Tibial nerve (tissue), 4 donors: ENCODE measurements around the gene MED9.

ENCODE experiments used
- EP300 ChIP-seq, 2 donors: sonication (generic); formaldehyde crosslinking; IDR thresholded peaks; one replicate each; pipeline ENCODE4 v1.6.1; 2017; ENCODE audit warnings: antibody characterized with exemption in 2 of 2, mild to moderate bottlenecking in 1 of 2
- POLR2A ChIP-seq, 2 donors: fragments of 450-650 bp; IDR thresholded peaks; one replicate each; pipeline ENCODE4 v1.6.1; 2017; ENCODE audit warnings: antibody characterized with exemption in 2 of 2, mild to moderate bottlenecking in 2 of 2, moderate library complexity in 2 of 2
- TF ChIP-seq, protein P1 (sequence below), 5 experiments: fragments of 200-600 bp in 3 of 5; fragments of 450-650 bp in 2 of 5; sonication (generic) in 3 of 5; IDR thresholded peaks; one replicate each; pipeline ENCODE4 v1.5.1; 2016 to 2019; ENCODE audit warnings: antibody characterized with exemption in 5 of 5, mild to moderate bottlenecking in 3 of 5, moderate library complexity in 2 of 5

DNA sequence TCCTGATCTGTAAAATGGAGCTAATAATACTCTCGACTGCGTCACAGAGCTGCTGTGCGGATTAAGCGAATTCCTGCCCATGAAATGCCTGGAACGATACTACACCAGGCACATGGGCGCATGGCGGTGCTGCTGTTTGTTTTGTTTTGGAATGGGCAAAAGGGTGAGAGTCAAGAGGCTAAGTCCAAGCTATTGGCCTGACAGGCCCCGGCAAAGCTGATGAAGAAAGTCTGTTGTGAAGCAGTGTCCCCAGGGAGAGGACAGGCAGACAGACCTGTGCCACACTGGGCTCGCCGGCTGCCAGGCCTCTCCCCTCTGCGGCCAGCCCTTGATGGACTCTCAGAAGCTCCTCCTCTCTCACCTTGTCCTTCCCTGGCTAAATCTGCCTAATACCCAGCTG is 50.7 kb downstream of the MED9 start:
- TF ChIP-seq, protein P1, sequence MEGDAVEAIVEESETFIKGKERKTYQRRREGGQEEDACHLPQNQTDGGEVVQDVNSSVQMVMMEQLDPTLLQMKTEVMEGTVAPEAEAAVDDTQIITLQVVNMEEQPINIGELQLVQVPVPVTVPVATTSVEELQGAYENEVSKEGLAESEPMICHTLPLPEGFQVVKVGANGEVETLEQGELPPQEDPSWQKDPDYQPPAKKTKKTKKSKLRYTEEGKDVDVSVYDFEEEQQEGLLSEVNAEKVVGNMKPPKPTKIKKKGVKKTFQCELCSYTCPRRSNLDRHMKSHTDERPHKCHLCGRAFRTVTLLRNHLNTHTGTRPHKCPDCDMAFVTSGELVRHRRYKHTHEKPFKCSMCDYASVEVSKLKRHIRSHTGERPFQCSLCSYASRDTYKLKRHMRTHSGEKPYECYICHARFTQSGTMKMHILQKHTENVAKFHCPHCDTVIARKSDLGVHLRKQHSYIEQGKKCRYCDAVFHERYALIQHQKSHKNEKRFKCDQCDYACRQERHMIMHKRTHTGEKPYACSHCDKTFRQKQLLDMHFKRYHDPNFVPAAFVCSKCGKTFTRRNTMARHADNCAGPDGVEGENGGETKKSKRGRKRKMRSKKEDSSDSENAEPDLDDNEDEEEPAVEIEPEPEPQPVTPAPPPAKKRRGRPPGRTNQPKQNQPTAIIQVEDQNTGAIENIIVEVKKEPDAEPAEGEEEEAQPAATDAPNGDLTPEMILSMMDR (IDR thresholded peaks at IDR 0.05), result no peak
- TF ChIP-seq POLR2A (IDR thresholded peaks at IDR 0.05) (no peak), EP300 (IDR thresholded peaks at IDR 0.05) (no peak)
